CD4-positive, alpha-beta T cell (primary cell): ENCODE measurements around the gene SNX6. TPM values are rescaled to one million over a fixed set of nuclear protein-coding genes. Genes with fewer than 3 reads are reported as not detected.

Experiments used
- ATAC-seq: fragments of 200-7000 bp; cut with Tn5 transposase; one replicate; pipeline ENCODE4 v1.10.0; 2022; ENCODE audit warnings: mild to moderate bottlenecking; ENCODE audit not compliant: poor library complexity
- CTCF ChIA-PET: fragments of 350-600 bp; sonication (Branson Sonifier 250); formaldehyde crosslinking; loops from one replicate; lab custom pipeline; 2021; ENCODE audit warnings: antibody characterized with exemption, inconsistent platforms; lab: Charles Lee
- POLR2A ChIA-PET: fragments of 350-600 bp; sonication (Branson Sonifier 250); formaldehyde crosslinking; loops from one replicate; lab custom pipeline; 2021; ENCODE audit warnings: antibody characterized with exemption, inconsistent platforms; lab: Charles Lee
- DNase-seq, 14 experiments: peaks; one replicate each; pipeline ENCODE4 v3.0.0-alpha.2; 2013 to 2020; ENCODE audit warnings: mixed read lengths in 2 of 14
- H3K27ac ChIP-seq, 2 donors: one replicate each; pipeline versions ENCODE4 v1.5.1 to v1.7.0; 2013; ENCODE audit warnings: low read length in 2 of 2, low read depth in 1 of 2, mild to moderate bottlenecking in 1 of 2
- H3K27me3 ChIP-seq, 2 experiments: 1 replicate in 1 of 2; 2 replicates in 1 of 2; pipeline versions ENCODE4 v1.6.1 to v1.7.0; 2013; ENCODE audit warnings: low read length in 2 of 2, control low read depth in 1 of 2, mild to moderate bottlenecking in 1 of 2, moderate library complexity in 1 of 2; ENCODE audit not compliant: insufficient read depth in 2 of 2, control insufficient read depth in 1 of 2
- H3K36me3 ChIP-seq: one replicate; pipeline ENCODE4 v1.6.1; 2013; ENCODE audit warnings: low read length, control low read depth; ENCODE audit not compliant: insufficient read depth
- H3K4me1 ChIP-seq: one replicate; pipeline ENCODE4 v1.6.1; 2013; ENCODE audit warnings: low read length, control low read depth; ENCODE audit not compliant: insufficient read depth
- H3K4me3 ChIP-seq: one replicate; pipeline ENCODE4 v1.5.1; 2013; ENCODE audit warnings: mild to moderate bottlenecking, low read length, moderate library complexity
- H3K9me3 ChIP-seq, 2 experiments: 1 replicate in 1 of 2; 2 replicates in 1 of 2; pipeline versions ENCODE4 v1.6.1 to v1.7.0; 2013; ENCODE audit warnings: low read length in 2 of 2, mild to moderate bottlenecking in 2 of 2, control low read depth in 1 of 2, moderate library complexity in 1 of 2; ENCODE audit not compliant: control insufficient read depth in 1 of 2, insufficient read depth in 1 of 2
- H3K27ac Mint-ChIP-seq: one replicate; pipeline ENCODE4 v1.8.0; 2020; ENCODE audit warnings: mixed read lengths
- H3K27me3 Mint-ChIP-seq: one replicate; pipeline ENCODE4 v1.8.0; 2021; ENCODE audit warnings: mixed read lengths
- H3K36me3 Mint-ChIP-seq: one replicate; pipeline ENCODE4 v1.8.0; 2021; ENCODE audit warnings: low read depth, mixed read lengths
- H3K4me1 Mint-ChIP-seq: one replicate; pipeline ENCODE4 v1.8.0; 2021; ENCODE audit warnings: low read depth, mixed read lengths
- H3K4me3 Mint-ChIP-seq: one replicate; pipeline ENCODE4 v1.8.0; 2020; ENCODE audit warnings: mild to moderate bottlenecking, mixed read lengths
- H3K9me3 Mint-ChIP-seq: one replicate; pipeline ENCODE4 v1.8.0; 2020; ENCODE audit warnings: mixed read lengths
- intact Hi-C, 2 experiments: fragments of 100-400 bp; cut with DNase I in 1 of 2; cut with micrococcal nuclease in 1 of 2; formaldehyde crosslinking; loops; one replicate each; pipeline versions ENCODE4 v1.15.1 to v1.9.0; 2023 to 2025; cut with DNase I, micrococcal nuclease
- total RNA-seq, 174 experiments: library from RNA in 2 of 174; stranded (reverse) in 2 of 174; gene quantifications; one replicate each; pipeline ENCODE4 v1.2.3 and lab custom pipeline; 2021 to 2026
- TF ChIP-seq, protein P1 (sequence below): fragments of 200-600 bp; IDR thresholded peaks from one replicate; pipeline ENCODE4 v1.8.0; 2022; ENCODE audit warnings: antibody characterized with exemption, mild to moderate bottlenecking

Gene SNX6
- total RNA-seq, 2 experiments from 2014 or later: 51.5 to 55.8 TPM

DNA sequence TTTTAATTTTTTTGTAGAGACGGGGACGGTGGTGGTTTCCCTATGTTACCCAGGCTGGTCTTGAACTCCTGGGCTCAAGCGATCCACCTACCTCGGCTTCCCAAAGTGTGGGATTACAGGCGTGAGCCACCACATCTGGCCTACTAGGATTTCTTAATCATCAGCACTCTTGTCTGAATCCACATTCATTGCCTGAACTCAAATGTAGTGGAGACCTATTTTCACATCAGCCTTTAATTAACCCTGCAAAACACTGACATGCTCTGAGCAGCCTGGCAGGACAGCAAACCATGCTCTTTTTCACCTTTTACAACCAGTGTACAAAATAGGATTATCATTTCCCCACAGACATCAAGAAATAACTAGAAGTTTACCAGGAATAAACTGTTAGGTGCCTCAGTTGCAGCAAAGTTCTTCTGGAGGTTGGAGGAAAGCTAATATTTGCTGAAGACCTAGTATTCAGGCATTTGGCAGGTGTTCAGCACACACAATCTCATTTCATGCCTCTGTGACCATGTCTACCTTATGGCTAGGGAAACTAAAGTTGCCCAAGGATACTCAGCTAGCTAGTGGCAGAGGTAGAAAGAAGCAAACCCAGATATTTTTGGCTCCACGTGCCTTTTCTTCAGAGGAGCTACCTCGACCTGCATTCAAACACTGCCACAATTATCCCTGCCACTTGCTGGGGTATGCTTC lies 46.7 kb upstream of the SNX6 start:
- TF ChIP-seq, protein P1, sequence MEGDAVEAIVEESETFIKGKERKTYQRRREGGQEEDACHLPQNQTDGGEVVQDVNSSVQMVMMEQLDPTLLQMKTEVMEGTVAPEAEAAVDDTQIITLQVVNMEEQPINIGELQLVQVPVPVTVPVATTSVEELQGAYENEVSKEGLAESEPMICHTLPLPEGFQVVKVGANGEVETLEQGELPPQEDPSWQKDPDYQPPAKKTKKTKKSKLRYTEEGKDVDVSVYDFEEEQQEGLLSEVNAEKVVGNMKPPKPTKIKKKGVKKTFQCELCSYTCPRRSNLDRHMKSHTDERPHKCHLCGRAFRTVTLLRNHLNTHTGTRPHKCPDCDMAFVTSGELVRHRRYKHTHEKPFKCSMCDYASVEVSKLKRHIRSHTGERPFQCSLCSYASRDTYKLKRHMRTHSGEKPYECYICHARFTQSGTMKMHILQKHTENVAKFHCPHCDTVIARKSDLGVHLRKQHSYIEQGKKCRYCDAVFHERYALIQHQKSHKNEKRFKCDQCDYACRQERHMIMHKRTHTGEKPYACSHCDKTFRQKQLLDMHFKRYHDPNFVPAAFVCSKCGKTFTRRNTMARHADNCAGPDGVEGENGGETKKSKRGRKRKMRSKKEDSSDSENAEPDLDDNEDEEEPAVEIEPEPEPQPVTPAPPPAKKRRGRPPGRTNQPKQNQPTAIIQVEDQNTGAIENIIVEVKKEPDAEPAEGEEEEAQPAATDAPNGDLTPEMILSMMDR: no peak
- DNase-seq: no peak
- H3K27me3 ChIP-seq: no peaks in the 10 kb centered on the region
- Mint-ChIP-seq H3K4me1 (no peaks in the 10 kb centered on the region), H3K27ac (no peak overlapping the region), H3K36me3 (no peaks in the 10 kb centered on the region), H3K27me3 (no peaks in the 10 kb centered on the region), H3K9me3 (no peaks in the 10 kb centered on the region), H3K4me3 (no peak overlapping the region)
- no peaks in the 10 kb centered on the region for H3K9me3 ChIP-seq
- no peaks in the 10 kb centered on the region for H3K4me1 ChIP-seq
- ATAC-seq: no peak
- no peak overlapping the region for H3K4me3 ChIP-seq
- intact Hi-C loops: no loop called here
- CTCF ChIA-PET: interaction anchor here (1.0 kb wide), 1 partner anchor 46 kb away, joined by 3 read pairs; no protein-coding TSS in a partner anchor
- H3K36me3 ChIP-seq: no peaks in the 10 kb centered on the region
- POLR2A ChIA-PET: interaction anchor here (0.7 kb wide), 1 partner anchor 11 kb away, joined by 3 read pairs; no protein-coding TSS in a partner anchor
- H3K27ac ChIP-seq: no peak overlapping the region

DNA sequence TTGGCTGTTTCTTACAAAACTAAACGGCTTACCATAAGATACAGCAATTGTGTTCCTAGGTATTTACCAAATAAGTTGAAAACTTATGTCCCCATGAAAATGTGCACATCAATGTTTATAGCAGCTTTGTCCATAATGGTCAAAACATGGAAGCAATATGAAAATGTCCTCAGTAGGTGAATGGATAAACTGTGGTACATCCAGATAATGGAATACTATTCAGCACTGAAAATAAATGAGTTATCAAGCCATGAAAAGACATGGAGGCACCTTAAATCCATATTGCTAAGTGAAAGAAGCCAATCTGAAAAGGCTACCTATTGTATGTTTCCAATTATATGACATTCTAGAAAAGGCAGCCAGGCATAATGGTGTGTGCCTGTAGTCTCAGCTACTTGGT lies 43.8 kb upstream of the SNX6 start:
- ChIA-PET CTCF (interaction anchor here (1.2 to 4.8 kb wide), 3 partner anchors 49 to 59 kb away, joined by 3 to 37 read pairs (median 4); no protein-coding TSS in a partner anchor), POLR2A (no interaction called here)
- ATAC-seq (no peak), DNase-seq (no peak)
- H3K4me3 Mint-ChIP-seq: no peak overlapping the region
- no peaks in the 10 kb centered on the region for H3K9me3 Mint-ChIP-seq
- Histone ChIP-seq H3K4me1 (no peaks in the 10 kb centered on the region), H3K9me3 (no peaks in the 10 kb centered on the region), H3K4me3 (no peak overlapping the region), H3K27ac (no peak overlapping the region), H3K27me3 (no peaks in the 10 kb centered on the region), H3K36me3 (no peaks in the 10 kb centered on the region)
- intact Hi-C loops: loop anchor here (2.0 kb wide), 2 partner anchors 739 to 749 kb away; no protein-coding TSS in a partner anchor
- no peaks in the 10 kb centered on the region for H3K36me3 Mint-ChIP-seq
- TF ChIP-seq, protein P1: no peak
- H3K27ac Mint-ChIP-seq: no peak overlapping the region
- no peaks in the 10 kb centered on the region for H3K4me1 Mint-ChIP-seq
- H3K27me3 Mint-ChIP-seq: no peaks in the 10 kb centered on the region

DNA sequence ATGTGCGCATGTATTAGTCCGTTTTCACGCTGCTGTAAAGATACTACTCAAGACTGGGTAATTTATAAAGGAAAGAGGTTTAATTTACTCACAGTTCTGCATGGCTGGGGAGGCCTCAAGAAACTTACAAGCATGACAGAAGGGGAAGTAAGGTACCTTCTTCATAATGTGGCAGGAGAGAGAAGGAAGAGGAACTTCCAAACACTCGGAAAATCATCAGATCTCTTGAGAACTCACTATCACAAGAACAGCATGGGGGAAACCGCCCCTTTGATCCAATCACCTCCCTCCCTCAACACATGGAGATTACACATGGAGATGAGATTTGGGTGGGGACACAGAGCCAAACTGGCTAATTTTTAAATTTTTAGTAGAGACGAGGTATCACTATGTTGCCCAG lies 41.8 kb upstream of the SNX6 start:
- Mint-ChIP-seq H3K27me3 (no peaks in the 10 kb centered on the region), H3K9me3 (no peaks in the 10 kb centered on the region), H3K36me3 (no peaks in the 10 kb centered on the region), H3K27ac (no peak overlapping the region), H3K4me1 (no peaks in the 10 kb centered on the region), H3K4me3 (no peak overlapping the region)
- Histone ChIP-seq H3K4me1 (peaks cover 5% of the 10 kb centered on the region), H3K27ac (no peak overlapping the region), H3K4me3 (no peak overlapping the region), H3K36me3 (no peaks in the 10 kb centered on the region), H3K27me3 (no peaks in the 10 kb centered on the region), H3K9me3 (no peaks in the 10 kb centered on the region)
- DNase-seq (no peak), ATAC-seq (no peak)
- intact Hi-C loops: loop anchor here (1.0 to 2.0 kb wide), 3 partner anchors 52 to 751 kb away; no protein-coding TSS in a partner anchor
- ChIA-PET CTCF (interaction anchor here (4.8 kb wide), 1 partner anchor 51 kb away, joined by 37 read pairs; no protein-coding TSS in a partner anchor), POLR2A (no interaction called here)
- TF ChIP-seq, protein P1: no peak
